Subcutaneous abdominal adipose tissue (tissue), 5 donors: ENCODE results near the gene PEAK1.

Source experiments
- H3K27ac ChIP-seq: one replicate; pipeline ENCODE4 v1.7.0; 2013; ENCODE audit warnings: low read depth, mild to moderate bottlenecking, inconsistent platforms, low read length, moderate library complexity
- H3K27me3 ChIP-seq, 5 donors: one replicate each; pipeline ENCODE4 v1.7.0; 2013; ENCODE audit warnings: low read length in 5 of 5, inconsistent platforms in 1 of 5; ENCODE audit not compliant: control insufficient read depth in 5 of 5, insufficient read depth in 4 of 5
- H3K36me3 ChIP-seq, 5 donors: one replicate each; pipeline ENCODE4 v1.7.0; 2013; ENCODE audit warnings: low read length in 5 of 5; ENCODE audit not compliant: control insufficient read depth in 5 of 5, insufficient read depth in 5 of 5
- H3K4me1 ChIP-seq, 5 donors: one replicate each; pipeline ENCODE4 v1.7.0; 2013; ENCODE audit warnings: low read length in 5 of 5, mild to moderate bottlenecking in 3 of 5, moderate library complexity in 1 of 5; ENCODE audit not compliant: control insufficient read depth in 5 of 5, insufficient read depth in 5 of 5
- H3K4me3 ChIP-seq, 5 donors: one replicate each; pipeline ENCODE4 v1.7.0; 2013; ENCODE audit warnings: low read length in 5 of 5, low read depth in 1 of 5
- H3K9ac ChIP-seq, 5 donors: one replicate each; pipeline ENCODE4 v1.7.0; 2013; ENCODE audit warnings: low read length in 5 of 5, mild to moderate bottlenecking in 4 of 5, moderate library complexity in 3 of 5
- H3K9me3 ChIP-seq, 5 donors: one replicate each; pipeline ENCODE4 v1.7.0; 2013; ENCODE audit warnings: low read length in 5 of 5; ENCODE audit not compliant: control insufficient read depth in 5 of 5
- donor health status: healthy.
- donor health status: healthy.
- donor health status: healthy.
- donor health status: healthy.
- donor health status: healthy.

Gene PEAK1

GRCh38 chr15:77221708-77222107, 198.2 kb downstream of the PEAK1 start:
- H3K27me3 ChIP-seq = no peaks in the 10 kb centered on the region
- H3K36me3 ChIP-seq = peaks cover 0 to 3% (median 0%) of the 10 kb centered on the region in 5 donors
- peaks cover 0 to 17% (median 4%) of the 10 kb centered on the region in 5 donors for H3K4me1 ChIP-seq
- no peaks in the 10 kb centered on the region for H3K9me3 ChIP-seq
- H3K9ac ChIP-seq = no peak overlapping the region
- H3K4me3 ChIP-seq = no peak overlapping the region
- H3K27ac ChIP-seq = no peak overlapping the region

DNA sequence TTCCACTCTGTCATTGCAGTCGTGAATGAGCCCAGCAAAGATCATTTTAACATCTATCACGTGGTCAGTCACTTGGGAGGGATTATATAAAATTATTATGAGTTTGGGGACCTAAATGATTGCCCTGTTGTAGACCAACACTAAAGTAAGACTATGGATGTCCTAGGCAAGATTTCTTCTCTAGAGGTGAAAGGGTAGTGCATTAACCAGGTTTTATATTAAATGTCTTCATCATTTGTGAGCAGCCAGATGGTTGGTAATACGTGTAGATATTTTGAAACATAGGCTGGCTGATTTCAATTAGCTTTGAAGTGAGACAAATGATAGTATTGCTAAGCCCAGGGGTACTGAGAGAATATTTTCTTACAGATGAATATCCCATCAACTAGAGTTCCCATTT, 198.7 kb downstream of the PEAK1 start:
- Histone ChIP-seq H3K4me3 (no peak overlapping the region), H3K9me3 (no peaks in the 10 kb centered on the region), H3K4me1 (peaks cover 0 to 13% (median 4%) of the 10 kb centered on the region in 5 donors), H3K9ac (no peak overlapping the region), H3K27me3 (no peaks in the 10 kb centered on the region), H3K36me3 (peaks cover 0 to 6% (median 3%) of the 10 kb centered on the region in 5 donors), H3K27ac (no peak overlapping the region)

DNA sequence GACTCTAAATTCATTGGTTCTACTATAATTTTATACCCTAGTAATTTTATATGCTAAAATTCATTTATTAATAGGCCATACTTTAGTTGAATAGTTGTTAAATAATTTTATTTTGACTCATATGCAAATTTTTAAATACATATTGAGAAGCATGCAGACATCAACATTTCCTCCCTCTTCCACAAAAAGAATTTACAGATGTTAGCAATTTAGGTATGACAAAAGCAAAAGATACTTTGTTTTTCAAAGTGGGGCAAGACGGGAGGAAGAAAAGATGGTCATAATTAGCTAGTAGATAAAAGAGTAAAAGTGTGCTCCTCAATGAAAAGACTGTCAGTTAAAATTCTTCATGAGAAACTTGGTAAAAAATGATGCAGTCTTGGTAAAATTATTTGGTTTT, 200.1 kb downstream of the PEAK1 start:
- H3K36me3 ChIP-seq = peaks cover 0 to 7% (median 3%) of the 10 kb centered on the region in 5 donors
- H3K4me3 ChIP-seq = no peak overlapping the region
- H3K9me3 ChIP-seq = no peaks in the 10 kb centered on the region
- H3K27me3 ChIP-seq = no peaks in the 10 kb centered on the region
- no peak overlapping the region for H3K9ac ChIP-seq
- peaks cover 0 to 9% (median 4%) of the 10 kb centered on the region in 5 donors for H3K4me1 ChIP-seq
- H3K27ac ChIP-seq = no peak overlapping the region

DNA sequence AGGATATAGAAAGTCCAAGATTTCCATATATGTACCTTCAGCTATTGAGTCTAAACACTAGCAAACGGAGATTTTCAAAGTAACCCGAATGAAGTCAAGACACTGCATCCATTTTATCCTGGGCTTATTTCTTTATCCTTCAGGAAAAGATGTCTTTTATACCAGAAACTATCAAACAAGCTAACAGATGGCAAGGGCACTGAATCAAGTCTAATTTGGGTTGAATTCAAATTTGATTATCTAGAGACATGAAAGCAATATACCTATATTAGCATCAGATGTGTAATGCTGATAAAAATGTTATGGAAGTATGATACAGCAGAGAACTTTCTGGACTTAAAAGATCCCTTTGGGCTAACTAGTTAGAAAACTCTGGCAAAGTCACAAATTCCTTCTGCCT, 210.7 kb downstream of the PEAK1 start:
- no peaks in the 10 kb centered on the region for H3K4me1 ChIP-seq
- H3K9ac ChIP-seq = no peak overlapping the region
- no peak overlapping the region for H3K4me3 ChIP-seq
- peaks cover 0 to 13% (median 4%) of the 10 kb centered on the region in 5 donors for H3K36me3 ChIP-seq
- H3K9me3 ChIP-seq = peaks cover 0 to 2% (median 0%) of the 10 kb centered on the region in 5 donors
- no peaks in the 10 kb centered on the region for H3K27me3 ChIP-seq
- no peak overlapping the region for H3K27ac ChIP-seq

- H3K9me3 ChIP-seq = peaks cover 0 to 2% (median 0%) of the 10 kb centered on the region in 5 donors
- peaks cover 0 to 13% (median 4%) of the 10 kb centered on the region in 5 donors for H3K36me3 ChIP-seq
- H3K9ac ChIP-seq = no peak overlapping the region
Measured at GRCh38 chr15:77208241-77208640, 211.7 kb downstream of the PEAK1 start.

GRCh38 chr15:77201665-77202064, 218.2 kb downstream of the PEAK1 start:
- Histone ChIP-seq H3K27me3 (no peaks in the 10 kb centered on the region), H3K27ac (no peak overlapping the region), H3K9me3 (peaks cover 3 to 8% (median 7%) of the 10 kb centered on the region in 5 donors), H3K36me3 (peaks cover 10 to 23% (median 15%) of the 10 kb centered on the region in 5 donors), H3K9ac (no peak overlapping the region), H3K4me1 (no peaks in the 10 kb centered on the region), H3K4me3 (no peak overlapping the region)

More at GRCh38 chr15:77208241-77208640, 211.7 kb downstream of the PEAK1 start:
- Histone ChIP-seq H3K27me3 (no peaks in the 10 kb centered on the region), H3K4me1 (no peaks in the 10 kb centered on the region), H3K27ac (no peak overlapping the region), H3K4me3 (no peak overlapping the region)

GRCh38 chr15:77196381-77196780, 223.5 kb downstream of the PEAK1 start:
- no peak overlapping the region for H3K9ac ChIP-seq
- no peaks in the 10 kb centered on the region for H3K4me1 ChIP-seq
- H3K27ac ChIP-seq = no peak overlapping the region
- no peaks in the 10 kb centered on the region for H3K27me3 ChIP-seq
- no peak overlapping the region for H3K4me3 ChIP-seq
- peaks cover 3 to 8% (median 7%) of the 10 kb centered on the region in 5 donors for H3K9me3 ChIP-seq
- peaks cover 10 to 20% (median 15%) of the 10 kb centered on the region in 5 donors for H3K36me3 ChIP-seq

DNA sequence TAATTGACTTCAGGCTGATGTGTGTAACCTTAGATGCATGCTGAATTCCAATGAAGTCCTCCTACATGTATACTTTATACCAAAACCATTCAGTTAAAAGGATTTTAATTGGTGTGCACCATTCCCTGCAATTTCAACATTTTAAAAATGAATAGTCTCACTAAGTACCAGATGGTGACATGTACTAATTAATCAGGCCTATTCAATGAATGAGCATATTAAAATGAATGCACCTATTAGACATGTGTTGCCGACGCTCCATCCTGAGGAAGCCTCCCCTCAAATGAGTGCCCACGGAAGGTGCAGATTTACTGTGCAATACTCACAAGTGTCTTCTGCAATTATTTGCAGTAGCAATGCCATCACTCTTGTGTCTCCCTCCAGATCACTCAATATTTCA, 224.3 kb downstream of the PEAK1 start:
- H3K9ac ChIP-seq = no peak overlapping the region
- no peaks in the 10 kb centered on the region for H3K27me3 ChIP-seq
- H3K9me3 ChIP-seq = peaks cover 3 to 8% (median 7%) of the 10 kb centered on the region in 5 donors
- no peak overlapping the region for H3K27ac ChIP-seq
- no peak overlapping the region for H3K4me3 ChIP-seq
- peaks cover 10 to 20% (median 15%) of the 10 kb centered on the region in 5 donors for H3K36me3 ChIP-seq
- no peaks in the 10 kb centered on the region for H3K4me1 ChIP-seq

GRCh38 chr15:77192451-77192850, 227.5 kb downstream of the PEAK1 start:
- H3K27me3 ChIP-seq = no peaks in the 10 kb centered on the region
- peaks cover 0 to 19% (median 9%) of the 10 kb centered on the region in 5 donors for H3K4me1 ChIP-seq
- peaks cover 0 to 4% (median 0%) of the 10 kb centered on the region in 5 donors for H3K36me3 ChIP-seq
- no peak overlapping the region for H3K9ac ChIP-seq
- no peak overlapping the region for H3K27ac ChIP-seq
- no peaks in the 10 kb centered on the region for H3K9me3 ChIP-seq
- H3K4me3 ChIP-seq = no peak overlapping the region

DNA sequence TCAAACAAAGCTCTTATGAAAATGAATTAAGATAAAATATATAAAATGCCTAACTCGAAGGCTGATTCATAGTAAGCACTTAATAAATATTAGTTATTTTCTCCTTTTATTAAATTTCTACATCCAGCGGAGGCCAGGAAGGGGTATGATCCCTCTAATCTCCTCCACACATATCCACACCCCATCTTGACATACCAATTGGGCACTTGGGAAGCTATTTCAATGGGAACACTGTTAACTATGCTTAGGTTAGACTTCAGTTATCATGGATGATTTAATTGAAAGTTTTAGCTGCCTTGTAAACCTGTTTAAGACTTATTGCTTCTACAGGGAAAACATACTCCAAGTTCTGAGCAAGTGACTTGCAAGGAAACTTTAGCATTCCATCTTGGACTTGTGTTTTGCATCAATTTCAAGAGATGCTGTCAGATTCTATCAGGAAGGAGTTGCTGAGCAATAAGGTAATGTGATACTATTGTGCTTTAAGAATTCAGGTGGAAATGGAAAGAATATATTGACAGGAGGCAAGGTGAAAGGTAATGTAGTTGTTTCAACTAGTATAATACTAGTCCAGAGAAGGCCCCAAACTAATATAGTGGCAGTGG, 228.6 kb downstream of the PEAK1 start:
- Histone ChIP-seq H3K36me3 (peaks cover 0 to 4% (median 0%) of the 10 kb centered on the region in 5 donors), H3K27ac (no peak overlapping the region), H3K4me1 (peaks cover 7 to 30% (median 19%) of the 10 kb centered on the region in 5 donors), H3K27me3 (no peaks in the 10 kb centered on the region), H3K9me3 (no peaks in the 10 kb centered on the region), H3K9ac (no peak overlapping the region), H3K4me3 (no peak overlapping the region)
